ENCODE data around the gene SLC2A3. TPM values are rescaled to one million over a fixed set of nuclear protein-coding genes. Genes with fewer than 3 reads are reported as not detected.
A peak's percentile ranks its signal among the peaks of the same experiment; 100 is the strongest.

Gene SLC2A3
- total RNA-seq (2014; rRNA removed; shearing (Covaris generic)), result 388 and 451 TPM in 2 replicates
- polyA plus RNA-seq (2016; fragmentation: Nextera tagmentation; extraction: Ambion mirVana), result 199 and 208 TPM in 2 replicates
- long read RNA-seq, transcript SLC2A3-201 (10 exons, 3,915 nt), result major isoform, 13 of 57 reads
- long read RNA-seq, partial matches to known transcripts, result 11 of 57 reads
- long read RNA-seq, other reads (novel, unspliced or antisense), result 26 of 57 reads

GRCh38 chr12:7935590-7936581, at the start of gene SLC2A3:
TSS of gene SLC2A3 (minus strand) at chr12:7936187. CDS start at chr12:7936034, 153 bp downstream.
- no peaks in the 10 kb centered on the region for H3K9me3 Mint-ChIP-seq
- no peak within 1 kb of the TSS for H3K27ac Mint-ChIP-seq
- no peak within 1 kb of the TSS for H2AFZ ChIP-seq
- peaks cover 14% of the 10 kb centered on the region for H3K4me1 Mint-ChIP-seq
- DNase-seq (ENCODE audit: low spot score), result peak; percentile 90
- ATAC-seq, result peak; percentile 51
- peaks cover 47% of the 10 kb centered on the region for H3K79me2 ChIP-seq (replicated peaks; ENCODE audit: insufficient read depth)
- H3F3A ChIP-seq (replicated peaks; ENCODE audit: low read depth), result peaks cover 5% of the 10 kb centered on the region; the same call in 1 of the 2 replicates
- peak within 1 kb of the TSS; percentile 75 for H3K27ac ChIP-seq (ENCODE audit: low read depth)
- TF ChIP-seq ZNF114 (CRISPR knock-in tag; IDR thresholded peaks at IDR 0.05) (no peak), REST (IDR thresholded peaks at IDR 0.05; ENCODE audit: unreplicated experiment) (no peak), ZNF462 (CRISPR knock-in tag; IDR thresholded peaks at IDR 0.05) (no peak), STAT1 (IDR thresholded peaks at IDR 0.05; ENCODE audit: unreplicated experiment) (no peak), POLR2AphosphoS5 (IDR thresholded peaks at IDR 0.05; ENCODE audit: low read depth) (peak; percentile 98), ETS1 (IDR thresholded peaks at IDR 0.05) (peak; percentile 23; the same call in 1 of the 2 replicates), NANOG (IDR thresholded peaks at IDR 0.05; ENCODE audit: borderline replicate concordance) (no peak), ZNF331 (CRISPR knock-in tag; IDR thresholded peaks at IDR 0.05; ENCODE audit: low read depth) (no peak), EZH2 (IDR thresholded peaks at IDR 0.05; ENCODE audit: low read depth, unreplicated experiment) (no peak)
- no peak within 1 kb of the TSS for H3K4me3 Mint-ChIP-seq
- peaks cover 17% of the 10 kb centered on the region for H3K4me1 ChIP-seq (ENCODE audit: insufficient read depth)
- no peaks in the 10 kb centered on the region for H3K27me3 ChIP-seq (ENCODE audit: insufficient read depth)
- peak within 1 kb of the TSS; percentile 95 for H3K4me3 ChIP-seq
- no peaks in the 10 kb centered on the region for H3K9me2 ChIP-seq (ENCODE audit: insufficient read depth)
- H3K36me3 ChIP-seq (ENCODE audit: insufficient read depth), result peaks cover 21% of the 10 kb centered on the region
- H4K20me1 ChIP-seq (replicated peaks; ENCODE audit: insufficient read depth), result peaks cover 30% of the 10 kb centered on the region
- no peaks in the 10 kb centered on the region; the same call in 2 of the 3 replicates for H3K36me3 Mint-ChIP-seq (ENCODE audit: low read depth)
- peak within 1 kb of the TSS; percentile 86 for H3K4me2 ChIP-seq
- peaks cover 8% of the 10 kb centered on the region for H3K27me3 Mint-ChIP-seq (ENCODE audit: insufficient read depth, low read depth, poor library complexity)
